GM12801 (cell line): ENCODE data around the gene LTO1.

Experiments
- TF ChIP-seq, protein P1 (sequence below): IDR thresholded peaks from one replicate; pipeline ENCODE4 v1.5.1; 2011; ENCODE audit warnings: control low read depth; ENCODE audit not compliant: insufficient read length; ENCODE audit errors: extremely low read depth

Gene LTO1

DNA sequence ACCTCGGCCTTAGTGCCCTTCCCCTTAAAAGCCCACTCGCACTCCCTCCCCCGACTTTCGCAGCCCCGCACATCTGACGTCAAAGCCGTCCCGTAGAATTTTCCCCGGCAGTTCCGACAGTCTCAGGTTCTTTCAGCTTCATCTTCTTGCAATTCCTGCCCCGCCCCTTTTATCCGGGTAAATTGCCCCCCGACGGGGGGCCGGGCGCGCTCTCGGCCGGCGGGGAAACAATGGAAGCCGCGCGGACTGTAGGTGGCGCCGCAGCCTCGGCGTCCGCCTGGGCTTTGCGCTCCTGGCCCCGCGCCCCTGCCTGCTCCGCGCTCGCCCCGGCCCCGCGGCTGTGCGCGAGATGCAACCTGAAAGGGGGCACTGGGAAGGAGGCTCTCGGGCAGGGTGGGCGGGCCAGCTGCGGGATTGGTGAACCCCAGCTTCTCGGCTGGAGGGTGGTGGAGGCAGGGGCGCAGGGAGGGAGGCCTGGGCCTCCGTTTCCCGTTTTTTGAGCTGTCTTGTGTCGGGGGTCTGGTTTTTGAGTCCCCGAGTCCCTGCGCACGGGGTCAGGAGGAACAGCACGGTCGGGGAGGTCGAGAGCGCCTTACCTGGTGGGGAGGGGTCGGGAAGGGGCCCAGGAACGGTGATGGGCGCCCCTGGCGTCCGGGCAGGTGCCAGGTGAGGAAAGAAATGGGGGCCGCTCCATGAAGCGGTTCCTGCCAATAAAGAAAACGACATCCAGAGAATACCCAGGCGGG lies 29.5 kb upstream of the LTO1 start:
- TF ChIP-seq, protein P1, sequence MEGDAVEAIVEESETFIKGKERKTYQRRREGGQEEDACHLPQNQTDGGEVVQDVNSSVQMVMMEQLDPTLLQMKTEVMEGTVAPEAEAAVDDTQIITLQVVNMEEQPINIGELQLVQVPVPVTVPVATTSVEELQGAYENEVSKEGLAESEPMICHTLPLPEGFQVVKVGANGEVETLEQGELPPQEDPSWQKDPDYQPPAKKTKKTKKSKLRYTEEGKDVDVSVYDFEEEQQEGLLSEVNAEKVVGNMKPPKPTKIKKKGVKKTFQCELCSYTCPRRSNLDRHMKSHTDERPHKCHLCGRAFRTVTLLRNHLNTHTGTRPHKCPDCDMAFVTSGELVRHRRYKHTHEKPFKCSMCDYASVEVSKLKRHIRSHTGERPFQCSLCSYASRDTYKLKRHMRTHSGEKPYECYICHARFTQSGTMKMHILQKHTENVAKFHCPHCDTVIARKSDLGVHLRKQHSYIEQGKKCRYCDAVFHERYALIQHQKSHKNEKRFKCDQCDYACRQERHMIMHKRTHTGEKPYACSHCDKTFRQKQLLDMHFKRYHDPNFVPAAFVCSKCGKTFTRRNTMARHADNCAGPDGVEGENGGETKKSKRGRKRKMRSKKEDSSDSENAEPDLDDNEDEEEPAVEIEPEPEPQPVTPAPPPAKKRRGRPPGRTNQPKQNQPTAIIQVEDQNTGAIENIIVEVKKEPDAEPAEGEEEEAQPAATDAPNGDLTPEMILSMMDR, result no peak

DNA sequence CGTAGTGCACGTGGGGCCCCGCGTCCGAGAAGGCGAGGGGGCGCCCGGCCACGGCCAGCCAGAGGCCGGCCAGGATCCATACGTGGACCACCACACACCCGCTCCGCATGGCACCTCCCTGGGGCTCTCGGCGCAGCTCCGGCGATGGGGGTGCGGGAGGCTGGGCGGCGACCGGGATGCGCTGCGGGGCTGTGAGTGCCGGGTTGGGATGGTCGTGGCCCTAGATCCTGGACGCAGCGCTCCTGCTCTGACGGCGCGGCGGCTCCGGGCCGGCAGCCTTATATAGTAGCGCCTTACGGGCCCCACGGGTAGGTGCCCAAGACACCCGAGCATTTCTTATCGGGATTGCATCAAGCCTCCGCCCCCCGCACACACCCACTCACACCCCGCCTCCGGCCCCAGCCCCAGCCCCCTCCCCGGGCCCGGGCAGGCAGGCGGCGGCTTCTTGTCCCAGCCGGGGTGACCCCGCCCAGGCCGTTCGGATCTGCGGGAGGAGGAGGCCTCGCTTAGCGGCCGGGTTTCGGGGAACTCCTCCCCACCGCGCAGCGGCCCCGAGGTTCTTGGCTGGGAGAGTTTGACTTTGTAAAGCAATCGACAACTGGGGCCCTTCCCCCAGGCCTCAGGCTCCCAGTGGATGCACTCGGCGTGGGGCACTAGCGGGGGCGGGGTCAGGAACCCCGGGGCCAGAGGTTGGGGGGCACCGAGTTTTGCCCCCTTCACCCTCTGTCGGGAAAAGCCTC lies 28.8 kb upstream of the LTO1 start, which contains the start of gene FGF19:
TSS of gene FGF19 (minus strand) at position 255 of the 740 bp plus-strand sequence. CDS start at position 109, 146 bp downstream.
- TF ChIP-seq, protein P1, result no peak

DNA sequence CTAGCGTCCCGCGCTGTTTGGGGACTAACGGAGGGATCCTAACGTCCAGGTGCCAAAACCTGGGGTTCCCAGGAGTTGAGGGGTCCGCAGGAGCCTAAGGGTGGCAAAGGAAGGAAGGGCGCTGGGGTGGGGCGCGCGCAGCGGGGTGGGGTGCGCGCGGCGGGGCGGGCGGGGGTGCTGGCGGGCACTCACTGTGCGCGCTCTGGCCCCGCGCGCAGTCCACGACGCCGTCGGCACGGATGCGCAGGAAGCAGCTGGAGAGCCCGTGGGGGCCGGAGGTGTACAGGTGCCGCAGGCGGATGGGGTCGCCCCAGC lies 28.3 kb upstream of the LTO1 start:
- TF ChIP-seq, protein P1, result no peak

DNA sequence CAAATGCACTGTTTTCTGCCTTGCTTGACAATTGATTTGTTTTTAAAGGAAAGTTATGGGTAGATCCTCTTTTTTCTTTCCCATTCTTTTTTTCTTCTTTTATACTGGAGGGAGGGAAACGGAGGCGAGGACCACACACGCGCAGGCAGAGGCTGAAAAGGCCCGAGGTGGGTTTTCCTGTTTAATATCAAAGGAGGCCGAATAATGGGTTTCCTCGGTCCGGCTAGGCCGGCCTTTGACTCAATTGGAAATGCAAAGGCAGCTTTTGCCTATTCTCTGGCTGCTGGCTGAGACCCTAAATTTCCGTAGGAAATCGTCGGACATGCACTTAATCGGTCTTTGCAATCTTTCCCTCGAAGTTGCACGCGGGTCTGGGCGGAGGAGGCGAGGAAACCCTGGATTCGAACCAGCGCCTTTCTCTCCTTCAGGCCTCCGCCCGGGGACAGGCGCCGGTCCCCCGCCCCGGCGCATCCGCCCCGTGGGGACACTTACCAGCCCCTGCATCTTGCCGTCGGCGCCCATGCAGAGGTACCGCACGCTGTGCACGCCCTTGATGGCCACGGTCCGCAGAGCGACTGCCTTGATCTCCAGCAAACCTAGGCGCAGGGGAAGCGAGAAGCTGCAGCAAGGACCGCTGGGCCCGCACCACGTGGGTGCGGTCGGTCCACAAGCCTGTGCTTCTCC lies 27.8 kb upstream of the LTO1 start:
- TF ChIP-seq, protein P1, result no peak

DNA sequence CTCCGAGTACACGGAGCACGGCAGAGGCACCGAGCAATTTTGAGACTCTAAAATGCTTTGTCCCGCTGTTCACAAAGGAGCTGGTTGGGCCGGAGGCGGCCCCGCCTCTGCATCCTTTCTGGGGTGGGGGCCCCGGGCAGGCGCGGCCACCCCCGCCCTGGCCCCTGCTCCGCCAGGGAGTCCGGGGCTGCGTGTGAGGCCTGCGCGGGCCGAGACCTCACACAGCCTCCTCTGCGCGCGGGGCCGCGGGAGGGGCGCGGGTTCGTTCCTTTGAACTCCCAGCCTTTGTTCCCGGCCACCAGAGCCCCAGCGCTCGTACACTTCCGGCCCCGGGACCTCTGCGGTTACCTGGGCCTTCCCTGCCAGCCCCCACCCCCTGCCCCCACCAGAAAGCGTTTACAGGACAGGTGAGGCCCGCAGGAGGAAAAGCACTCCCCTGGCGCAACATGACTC lies 27.1 kb upstream of the LTO1 start:
- TF ChIP-seq, protein P1, result no peak

DNA sequence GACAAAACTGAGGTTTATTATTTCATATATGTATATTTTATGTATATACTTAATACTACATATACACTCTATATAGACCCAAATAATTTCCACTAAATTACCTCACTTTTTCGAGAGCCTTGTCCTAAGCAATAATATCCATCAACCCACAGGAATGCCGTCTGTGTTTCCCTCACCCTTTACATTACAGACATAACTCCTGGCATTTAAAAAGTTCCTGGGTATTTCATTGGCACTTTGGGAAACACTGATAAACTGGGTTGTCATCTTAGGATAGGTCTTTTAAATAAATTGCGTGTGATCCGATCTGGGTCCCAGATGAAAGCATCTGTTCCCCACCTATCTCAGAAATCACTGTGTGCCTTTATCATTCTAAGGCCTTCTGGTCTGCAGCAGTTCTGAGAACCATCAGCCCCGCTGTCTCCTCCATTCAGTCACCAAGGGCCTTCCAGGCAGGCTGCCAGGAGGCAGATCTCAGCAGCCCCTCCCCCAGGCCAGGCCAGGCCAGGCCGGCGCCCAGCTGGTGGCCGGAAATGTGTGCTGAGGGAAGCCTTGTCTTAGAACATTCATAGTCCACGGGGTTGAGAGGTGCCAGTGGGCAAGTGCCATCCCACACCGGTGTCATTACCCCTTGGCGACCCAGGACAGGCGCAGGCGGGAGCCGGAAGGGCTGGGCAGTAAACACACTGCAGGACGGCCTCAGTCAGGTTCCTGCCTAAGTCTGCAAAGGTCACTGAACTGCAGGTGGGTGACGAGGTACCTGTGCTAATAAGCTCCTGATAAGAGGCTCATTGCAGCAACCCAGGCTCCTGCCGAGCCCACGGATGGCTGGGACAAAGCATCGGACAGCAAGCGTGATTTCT lies 25.4 kb upstream of the LTO1 start:
- TF ChIP-seq, protein P1, result no peak

DNA sequence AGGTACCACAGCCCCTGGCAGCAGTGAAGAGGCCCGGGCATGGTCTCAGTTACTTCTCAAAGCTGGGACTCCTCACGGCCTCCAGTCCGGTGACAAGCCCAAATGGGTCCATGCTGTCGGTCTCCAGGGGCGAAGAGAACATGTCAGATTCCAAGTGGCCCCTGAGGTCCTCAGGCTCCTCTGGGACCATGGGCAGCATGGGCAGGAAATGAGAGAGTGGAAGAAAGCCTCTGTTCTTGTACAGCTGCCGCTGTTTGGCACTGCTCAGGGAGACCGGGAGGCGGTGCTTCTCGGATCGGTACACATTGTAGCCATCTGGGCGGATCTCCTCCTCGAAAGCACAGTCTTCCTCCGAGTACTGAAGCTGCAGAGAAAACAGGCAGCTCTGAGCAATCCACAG lies 24.1 kb upstream of the LTO1 start:
- TF ChIP-seq, protein P1, result no peak
